Pancreas (tissue), 10 donors: Measurements from ENCODE around the gene SLC25A25. TPM values are rescaled to one million over a fixed set of nuclear protein-coding genes. Genes with fewer than 3 reads are reported as not detected.

Source experiments
- ATAC-seq, 4 donors: fragments of 200-7000 bp; cut with Tn5 transposase; one replicate each; pipeline versions ENCODE4 v1.8.0 to v1.9.1; 2020; ENCODE audit warnings: mild to moderate bottlenecking in 4 of 4, moderate library complexity in 4 of 4
- DNase-seq, 6 donors: peaks; one replicate each; pipeline ENCODE4 v3.0.0-alpha.2; 2020
- FAIRE-seq: peaks from 2 replicates; lab custom pipeline; 2012; peaks lifted over from hg19 to GRCh38; lab: Jason Lieb, UNC
- H3K27ac ChIP-seq, 4 donors: fragments of 200-600 bp; sonication (generic); 1 replicate in 3 of 4; 2 replicates in 1 of 4; pipeline versions ENCODE4 v1.5.0 to v1.8.0; 2020
- H3K27me3 ChIP-seq, 4 donors: fragments of 200-600 bp; one replicate each; pipeline ENCODE4 v1.8.0; 2021
- H3K36me3 ChIP-seq, 3 donors: fragments of 200-600 bp; sonication (generic) in 1 of 3; one replicate each; pipeline versions ENCODE4 v1.5.0 to v1.8.0; 2020 to 2021
- H3K4me1 ChIP-seq, 3 donors: fragments of 200-600 bp; one replicate each; pipeline ENCODE4 v1.8.0; 2021
- H3K4me3 ChIP-seq, 4 donors: fragments of 200-600 bp; sonication (generic) in 2 of 4; one replicate each; pipeline versions ENCODE4 v1.5.0 to v1.8.0; 2020 to 2021
- H3K9me3 ChIP-seq, 4 donors: fragments of 200-600 bp; one replicate each; pipeline ENCODE4 v1.8.0; 2021
- CTCF ChIP-seq, 4 donors: fragments of 200-600 bp; sonication (generic) in 3 of 4; IDR thresholded peaks; one replicate each; pipeline versions ENCODE4 v1.5.0 to v1.8.0; 2021; ENCODE audit warnings: antibody characterized with exemption in 4 of 4
- WGBS, 2 donors: extraction: QIAGEN DNeasy Blood & Tissue Kit; methylation state at CpG; one replicate each; pipeline ENCODE4 v1.1.7; 2013; 5-methylcytosine and 5-hydroxymethylcytosine counted together
- intact Hi-C, 3 donors: fragments of 100-400 bp; cut with DNase I; formaldehyde crosslinking; loops; one replicate each; pipeline versions ENCODE4 v1.11.1 to v1.14.2; 2022
- polyA plus RNA-seq, 2 donors: library from polyadenylated mRNA; stranded (reverse); fragments of 200-250 nt; gene quantifications; one replicate each; pipeline ENCODE4 v1.2.3, GENCODE V29; 2013
- total RNA-seq, 6 donors: library from RNA; stranded (reverse); fragmentation: NEBNext Ultra II Directional in 4 of 6; extraction: Animal tissue kit (Norgen Biotek cat#: 25700) in 4 of 6; gene quantifications; one replicate each; pipeline versions ENCODE4 v1.2.1 to v1.2.4, GENCODE V29; 2021 to 2023
- donor health status: healthy with polysubstance abuse.
- donor health status: DM: no; HTN: no; CAD: no; lungs with moderate emphysema.
- donor health status: DM: no; HTN: no; CAD: no.
- donor health status: control.
- donor health status: control.
- donor health status: Bipolar disorder and iron deficiency.
- donor health status: DM: yes; HTN: yes; CAD: no.
- donor health status: DM: no; HTN: no; CAD: no.
- donor health status: DM: no; HTN: no; CAD: no.
- donor health status: DM: yes; HTN: yes; CAD: no.

The SLC25A25 gene
- total and polyA plus RNA-seq, 8 donors: 6.8 to 134 (median 43.1) TPM

GRCh38 chr9:128059365-128059983 lies 8.6 kb upstream of the SLC25A25 start:
- 89% methylated on average over 6 of the region's 6 CpGs for WGBS, 2 donors
- Histone ChIP-seq H3K4me3 (no peak overlapping the region), H3K36me3 (peaks cover 0 to 6% (median 0%) of the 10 kb centered on the region in 3 donors), H3K27ac (no peak overlapping the region), H3K27me3 (no peaks in the 10 kb centered on the region), H3K9me3 (no peaks in the 10 kb centered on the region), H3K4me1 (peaks cover 19 to 31% (median 30%) of the 10 kb centered on the region in 3 donors)
- intact Hi-C loops: no loop called here
- FAIRE-seq (no peak), DNase-seq (no peak), ATAC-seq (no peak)
- TF ChIP-seq CTCF (IDR thresholded peaks at IDR 0.05): no peak

- no peak for TF ChIP-seq CTCF (IDR thresholded peaks at IDR 0.05)
- Histone ChIP-seq H3K27ac (no peak overlapping the region), H3K4me1 (peaks cover 12 to 31% (median 28%) of the 10 kb centered on the region in 3 donors), H3K36me3 (peaks cover 0 to 6% (median 0%) of the 10 kb centered on the region in 3 donors), H3K9me3 (no peaks in the 10 kb centered on the region), H3K4me3 (no peak overlapping the region), H3K27me3 (no peaks in the 10 kb centered on the region)
- DNase-seq (peak in 1 of 6 donors; percentile 16), ATAC-seq (no peak), FAIRE-seq (no peak)
- intact Hi-C loops: no loop called here
- WGBS, 2 donors: 75 to 81% methylated on average over 13 of the region's 13 CpGs
These were observed 6.6 kb upstream of the SLC25A25 start for GRCh38 chr9:128061275-128061960.

GRCh38 chr9:128062279-128062678 lies 5.8 kb upstream of the SLC25A25 start:
- ATAC-seq (no peak), DNase-seq (no peak), FAIRE-seq (no peak)
- WGBS, 2 donors: 76 to 78% methylated on average over 6 of the region's 6 CpGs
- H3K4me3 ChIP-seq: no peak overlapping the region
- peaks cover 0 to 6% (median 0%) of the 10 kb centered on the region in 3 donors for H3K36me3 ChIP-seq
- no peaks in the 10 kb centered on the region for H3K9me3 ChIP-seq
- intact Hi-C loops: no loop called here
- no peaks in the 10 kb centered on the region for H3K27me3 ChIP-seq
- no peak overlapping the region for H3K27ac ChIP-seq
- no peak for TF ChIP-seq CTCF (IDR thresholded peaks at IDR 0.05)
- peaks cover 14 to 26% (median 24%) of the 10 kb centered on the region in 3 donors for H3K4me1 ChIP-seq

GRCh38 chr9:128062846-128063831 lies 4.9 kb upstream of the SLC25A25 start:
- peak in 1 of 6 donors; percentile 57 for DNase-seq
- no peak overlapping the region for H3K4me3 ChIP-seq
- no peak for ATAC-seq
- FAIRE-seq: no peak
- 92 to 93% methylated on average over 28 of the region's 28 CpGs for WGBS, 2 donors
- H3K27me3 ChIP-seq: no peaks in the 10 kb centered on the region
- H3K36me3 ChIP-seq: peaks cover 0 to 6% (median 0%) of the 10 kb centered on the region in 3 donors
- intact Hi-C loops: no loop called here
- no peak for TF ChIP-seq CTCF (IDR thresholded peaks at IDR 0.05)
- no peak overlapping the region for H3K27ac ChIP-seq
- H3K4me1 ChIP-seq: peaks cover 10 to 18% (median 16%) of the 10 kb centered on the region in 3 donors
- H3K9me3 ChIP-seq: no peaks in the 10 kb centered on the region
